ENCODE measurements around the gene IQSEC1. TPM values are rescaled to one million over a fixed set of nuclear protein-coding genes. Genes with fewer than 3 reads are reported as not detected.

IQSEC1 gene
- total and polyA plus RNA-seq, 2 experiments from 2014 or later: 17.8 to 51.7 TPM

DNA sequence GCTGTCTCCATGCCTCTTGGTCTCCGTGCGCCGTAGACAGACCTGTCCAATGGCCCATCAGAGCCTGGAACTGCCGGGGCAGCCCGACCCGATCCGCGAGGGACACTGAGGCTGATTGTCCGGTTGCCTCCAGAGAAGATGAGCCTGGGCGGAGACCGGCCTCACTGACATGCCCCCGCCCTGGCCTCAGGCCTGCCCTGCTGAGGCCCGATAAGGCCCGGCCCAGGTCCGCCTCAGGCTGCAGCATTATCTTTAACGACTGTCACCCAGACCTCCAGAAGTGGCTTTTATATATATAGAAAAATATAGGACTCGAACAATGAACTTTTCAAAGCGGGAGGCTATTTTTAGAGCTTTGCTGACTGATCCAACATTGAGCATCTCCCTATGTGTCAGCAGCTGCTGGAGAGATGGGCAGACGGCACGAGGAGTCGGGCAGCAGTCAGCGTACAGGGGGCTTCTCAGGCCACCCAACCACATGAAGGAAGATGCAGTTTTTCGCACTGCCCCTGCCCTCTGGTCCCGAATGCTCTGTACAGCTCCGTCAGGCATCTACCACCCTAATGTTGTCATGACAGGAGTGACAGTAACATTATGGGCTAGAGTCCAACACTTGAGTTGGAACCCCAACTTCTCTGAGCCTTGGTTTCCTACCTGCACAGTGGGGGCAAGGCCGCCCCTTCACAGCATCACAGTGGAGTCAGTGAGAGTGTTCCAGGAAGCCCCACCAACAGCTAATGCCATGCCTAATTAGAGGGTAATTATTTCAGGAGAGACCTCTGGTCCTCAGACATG, 119.8 kb downstream of the IQSEC1 start:
- H3K36me3 ChIP-seq: no peaks in the 10 kb centered on the region
- H3K27me3 ChIP-seq: no peaks in the 10 kb centered on the region
- TF ChIP-seq, protein P1, sequence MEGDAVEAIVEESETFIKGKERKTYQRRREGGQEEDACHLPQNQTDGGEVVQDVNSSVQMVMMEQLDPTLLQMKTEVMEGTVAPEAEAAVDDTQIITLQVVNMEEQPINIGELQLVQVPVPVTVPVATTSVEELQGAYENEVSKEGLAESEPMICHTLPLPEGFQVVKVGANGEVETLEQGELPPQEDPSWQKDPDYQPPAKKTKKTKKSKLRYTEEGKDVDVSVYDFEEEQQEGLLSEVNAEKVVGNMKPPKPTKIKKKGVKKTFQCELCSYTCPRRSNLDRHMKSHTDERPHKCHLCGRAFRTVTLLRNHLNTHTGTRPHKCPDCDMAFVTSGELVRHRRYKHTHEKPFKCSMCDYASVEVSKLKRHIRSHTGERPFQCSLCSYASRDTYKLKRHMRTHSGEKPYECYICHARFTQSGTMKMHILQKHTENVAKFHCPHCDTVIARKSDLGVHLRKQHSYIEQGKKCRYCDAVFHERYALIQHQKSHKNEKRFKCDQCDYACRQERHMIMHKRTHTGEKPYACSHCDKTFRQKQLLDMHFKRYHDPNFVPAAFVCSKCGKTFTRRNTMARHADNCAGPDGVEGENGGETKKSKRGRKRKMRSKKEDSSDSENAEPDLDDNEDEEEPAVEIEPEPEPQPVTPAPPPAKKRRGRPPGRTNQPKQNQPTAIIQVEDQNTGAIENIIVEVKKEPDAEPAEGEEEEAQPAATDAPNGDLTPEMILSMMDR (IDR thresholded peaks at IDR 0.05; ENCODE audit: low read depth, low read length): no peak
- no peaks in the 10 kb centered on the region for H3K9me3 ChIP-seq (ENCODE audit: low read depth)
- no peak for DNase-seq (ENCODE audit: low read depth in 1 of 2, low spot score in 1 of 2)
- peak overlapping the region; percentile 68 for H3K27ac ChIP-seq
- no peak overlapping the region for H3K4me3 ChIP-seq
- H3K4me1 ChIP-seq (ENCODE audit: low read depth): peaks cover 32% of the 10 kb centered on the region

DNA sequence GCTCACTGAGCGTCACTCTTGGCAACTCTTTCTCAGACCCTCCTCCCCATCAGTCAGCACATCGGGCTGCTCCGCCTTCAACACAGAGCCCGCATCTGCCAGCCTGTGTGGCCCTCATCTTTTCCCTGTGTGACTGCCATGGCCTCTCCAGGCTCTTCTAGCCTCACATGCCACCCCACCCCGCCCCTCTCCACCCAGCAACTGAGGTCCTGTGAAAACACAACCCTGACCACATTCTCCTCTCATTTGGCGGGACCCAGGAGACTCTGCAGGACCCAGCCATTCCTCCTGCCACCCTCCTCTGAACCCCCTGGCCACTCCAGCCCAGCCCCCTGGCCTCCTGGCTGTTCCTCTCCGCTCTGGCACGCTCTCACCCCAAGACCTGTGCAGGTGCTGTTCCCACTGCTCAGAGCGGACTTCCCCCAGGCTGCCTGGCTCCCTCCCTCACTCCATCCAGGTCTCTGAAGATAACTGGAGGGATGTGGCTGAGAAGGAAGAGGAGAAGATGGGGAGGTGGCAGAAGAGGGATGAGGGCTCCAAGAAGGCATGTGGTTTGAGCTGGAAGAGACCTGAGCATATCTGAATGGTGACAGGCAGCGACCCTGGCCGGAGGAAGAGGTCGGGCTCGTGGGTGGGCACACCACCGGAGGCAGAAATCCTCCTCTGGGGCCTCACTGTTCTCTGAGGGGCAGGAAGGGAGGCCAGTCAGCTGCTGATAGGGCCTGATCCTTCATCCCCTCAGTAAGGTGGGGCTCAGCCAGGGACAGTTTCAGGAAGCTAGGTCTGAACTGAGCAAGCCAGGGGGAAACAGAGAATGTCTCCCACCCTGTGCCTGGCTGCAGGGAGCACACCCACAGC, 120.7 kb downstream of the IQSEC1 start:
- Histone ChIP-seq H3K4me3 (no peak overlapping the region), H3K27ac (peak overlapping the region; percentile 68), H3K27me3 (no peaks in the 10 kb centered on the region), H3K36me3 (no peaks in the 10 kb centered on the region), H3K4me1 (ENCODE audit: low read depth) (peaks cover 36% of the 10 kb centered on the region), H3K9me3 (ENCODE audit: low read depth) (no peaks in the 10 kb centered on the region)
- TF ChIP-seq, protein P1 (IDR thresholded peaks at IDR 0.05; ENCODE audit: low read depth, low read length): no peak
- DNase-seq (ENCODE audit: low read depth in 1 of 2, low spot score in 1 of 2): no peak

DNA sequence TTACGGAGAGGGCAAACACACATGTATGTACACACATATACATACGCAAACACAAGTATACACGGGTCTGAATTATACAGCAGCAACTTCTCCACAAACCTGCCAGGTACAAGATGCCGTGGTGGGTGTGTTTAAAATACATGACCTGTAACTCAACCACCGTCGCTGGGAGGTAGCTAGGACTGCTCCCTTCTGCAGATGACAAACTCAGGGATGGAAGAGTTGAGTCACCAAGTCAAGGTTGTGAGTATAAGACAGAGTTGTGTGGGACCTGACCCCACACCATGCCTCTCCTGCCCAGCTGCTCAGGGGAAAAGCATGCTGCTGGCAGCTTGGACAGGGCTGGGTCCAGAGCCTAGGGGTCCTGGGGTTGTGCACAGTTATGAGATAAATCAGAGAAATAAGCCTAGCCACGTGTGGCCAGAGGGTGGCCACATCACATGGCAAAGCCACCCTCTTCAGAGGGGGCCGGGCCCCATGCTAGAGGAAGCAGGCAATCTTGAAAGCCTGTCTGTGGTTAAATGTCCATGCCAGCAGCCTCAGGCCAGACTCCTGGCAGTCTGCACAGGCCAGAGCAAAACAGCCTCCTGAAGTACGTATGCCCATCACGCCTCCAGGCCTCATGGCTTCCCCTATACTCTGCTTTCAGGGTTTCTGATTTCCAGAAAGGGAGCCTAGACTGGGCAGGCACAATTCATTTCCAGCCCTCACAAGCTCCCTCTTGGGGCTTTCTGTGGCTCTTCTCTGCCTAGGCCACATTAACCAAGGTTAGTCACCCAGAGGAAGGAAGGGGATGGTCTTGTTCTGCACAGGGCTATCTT, 124.1 kb downstream of the IQSEC1 start:
- TF ChIP-seq, protein P1 (IDR thresholded peaks at IDR 0.05; ENCODE audit: low read depth, low read length): no peak
- H3K4me1 ChIP-seq (ENCODE audit: low read depth): peaks cover 51% of the 10 kb centered on the region
- H3K36me3 ChIP-seq: no peaks in the 10 kb centered on the region
- H3K27me3 ChIP-seq: no peaks in the 10 kb centered on the region
- H3K9me3 ChIP-seq (ENCODE audit: low read depth): no peaks in the 10 kb centered on the region
- no peak overlapping the region for H3K4me3 ChIP-seq
- DNase-seq (ENCODE audit: low read depth in 1 of 2, low spot score in 1 of 2): peak in 1 of 2 donors; percentile 62
- no peak overlapping the region for H3K27ac ChIP-seq

DNA sequence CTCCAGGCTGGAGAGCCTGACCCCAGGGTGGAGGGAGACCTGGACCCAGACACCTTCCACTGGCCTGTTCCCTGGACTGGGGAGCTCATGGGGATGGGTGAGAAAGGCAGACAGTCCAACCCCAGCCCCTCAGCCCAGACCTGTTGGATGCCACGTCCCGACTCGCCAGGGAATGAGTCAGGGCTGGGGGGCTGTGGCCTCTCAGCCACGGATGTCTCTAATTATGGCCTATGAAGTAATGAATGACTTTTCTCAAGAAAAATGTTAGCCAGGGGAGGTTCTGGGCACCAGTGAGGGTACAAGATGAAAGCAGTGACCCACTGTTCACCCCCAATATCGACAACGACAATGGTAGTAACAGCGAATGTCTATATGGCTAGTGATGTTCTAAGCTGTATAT, 124.9 kb downstream of the IQSEC1 start:
- DNase-seq (ENCODE audit: low read depth in 1 of 2, low spot score in 1 of 2): peak in 1 of 2 donors; percentile 13
- no peaks in the 10 kb centered on the region for H3K27me3 ChIP-seq
- no peaks in the 10 kb centered on the region for H3K36me3 ChIP-seq
- peaks cover 50% of the 10 kb centered on the region for H3K4me1 ChIP-seq (ENCODE audit: low read depth)
- H3K27ac ChIP-seq: no peak overlapping the region
- TF ChIP-seq, protein P1 (IDR thresholded peaks at IDR 0.05; ENCODE audit: low read depth, low read length): no peak
- H3K4me3 ChIP-seq: no peak overlapping the region
- H3K9me3 ChIP-seq (ENCODE audit: low read depth): no peaks in the 10 kb centered on the region
